Measurements from ENCODE around the gene TINAGL1.

- no peak for TF ChIP-seq PAX5 (IDR thresholded peaks at IDR 0.05; ENCODE audit: insufficient read depth, low read length, severe bottlenecking)
- TF ChIP-seq POLR2A (IDR thresholded peaks at IDR 0.05; ENCODE audit: low read depth, low read length), result no peak
Measured at GRCh38 chr1:31552489-31552888, 23.8 kb upstream of the TINAGL1 start.
